T-helper 9 cell (primary cell): ENCODE results near the gene MEGF6.

Experiments
- DNase-seq: peaks from one replicate; pipeline ENCODE4 v3.0.0-alpha.2; 2020

MEGF6 gene

GRCh38 chr1:3453891-3454810 lies 157.2 kb downstream of the MEGF6 start, which contains the start of gene ARHGEF16:
Gene ARHGEF16, plus strand, starts transcription at chr1:3454665. Its CDS starts 8,420 bp downstream, at chr1:3463085.
- DNase-seq, result peak; percentile 36

- peak; percentile 70 for DNase-seq
Observed at GRCh38 chr1:3453203-3453761, 158.0 kb downstream of the MEGF6 start.

GRCh38 chr1:3452866-3453175 lies 158.5 kb downstream of the MEGF6 start:
- no peak for DNase-seq

GRCh38 chr1:3451994-3452865 lies 159.1 kb downstream of the MEGF6 start:
- no peak for DNase-seq

- no peak for DNase-seq
Observed at GRCh38 chr1:3450983-3451382, 160.3 kb downstream of the MEGF6 start.

- DNase-seq, result no peak
Observed at GRCh38 chr1:3450202-3450863, 161.0 kb downstream of the MEGF6 start.

- no peak for DNase-seq
Observed at GRCh38 chr1:3444736-3445135, 166.6 kb downstream of the MEGF6 start.

- no peak for DNase-seq
Observed at GRCh38 chr1:3444298-3444697, 167.0 kb downstream of the MEGF6 start.

GRCh38 chr1:3443807-3444206 lies 167.5 kb downstream of the MEGF6 start:
- no peak for DNase-seq

GRCh38 chr1:3442901-3443300 lies 168.4 kb downstream of the MEGF6 start:
- no peak for DNase-seq

- DNase-seq, result no peak
Observed at GRCh38 chr1:3442331-3442730, 169.0 kb downstream of the MEGF6 start.

GRCh38 chr1:3441880-3442279 lies 169.4 kb downstream of the MEGF6 start:
- no peak for DNase-seq

- no peak for DNase-seq
Observed at GRCh38 chr1:3441410-3441847, 169.9 kb downstream of the MEGF6 start.

GRCh38 chr1:3440711-3441409 lies 170.4 kb downstream of the MEGF6 start:
- DNase-seq, result no peak

GRCh38 chr1:3440300-3440681 lies 171.0 kb downstream of the MEGF6 start:
- no peak for DNase-seq
